Transverse colon (tissue), 4 donors: ENCODE results near the gene LMCD1.

ENCODE experiments used
- CTCF ChIP-seq, 5 experiments: fragments of 200-600 bp in 3 of 5; fragments of 450-650 bp in 2 of 5; sonication (generic) in 3 of 5; IDR thresholded peaks; 1 replicate in 2 of 5; 2 replicates in 3 of 5; pipeline ENCODE4 v1.5.1; 2016 to 2017; ENCODE audit warnings: antibody characterized with exemption in 5 of 5, inconsistent platforms in 3 of 5, mild to moderate bottlenecking in 2 of 5, moderate library complexity in 1 of 5
- POLR2AphosphoS5 ChIP-seq, 3 donors: sonication (generic); formaldehyde crosslinking; IDR thresholded peaks; one replicate each; pipeline ENCODE4 v1.6.1; 2016; ENCODE audit warnings: antibody characterized with exemption in 3 of 3

- TF ChIP-seq CTCF (IDR thresholded peaks at IDR 0.05) (no peak), POLR2AphosphoS5 (IDR thresholded peaks at IDR 0.05) (no peak)
These were observed 78.3 kb downstream of the LMCD1 start for GRCh38 chr3:8579943-8580342.
